ENCODE data around the gene TMEM37.

TMEM37 gene

GRCh38 chr2:119433636-119434327 is 2.1 kb downstream of the TMEM37 start:
- DNase-seq (ENCODE audit: low read depth in 2 of 2): no peak

GRCh38 chr2:119434664-119435063 is 3.0 kb downstream of the TMEM37 start:
- DNase-seq (ENCODE audit: low read depth in 2 of 2): no peak

GRCh38 chr2:119435081-119435952 is 3.7 kb downstream of the TMEM37 start:
- no peak for DNase-seq (ENCODE audit: low read depth in 2 of 2)

GRCh38 chr2:119435953-119436297 is 4.3 kb downstream of the TMEM37 start:
- DNase-seq (ENCODE audit: low read depth in 2 of 2): no peak

GRCh38 chr2:119436993-119437772 is 5.5 kb downstream of the TMEM37 start:
- no peak for DNase-seq (ENCODE audit: low read depth in 2 of 2)

GRCh38 chr2:119438128-119438656 is 6.5 kb downstream of the TMEM37 start:
- no peak for DNase-seq (ENCODE audit: low read depth in 2 of 2)

- no peak for DNase-seq (ENCODE audit: low read depth in 2 of 2)
Observed at GRCh38 chr2:119438726-119439284, 7.2 kb downstream of the TMEM37 start.

GRCh38 chr2:119439574-119440500 is 8.2 kb downstream of the TMEM37 start:
- no peak for DNase-seq (ENCODE audit: low read depth in 2 of 2)

- no peak for DNase-seq (ENCODE audit: low read depth in 2 of 2)
Observed at GRCh38 chr2:119440501-119440870, 8.8 kb downstream of the TMEM37 start.

GRCh38 chr2:119440873-119441272 is 9.2 kb downstream of the TMEM37 start:
- no peak for DNase-seq (ENCODE audit: low read depth in 2 of 2)

GRCh38 chr2:119441376-119442225 is 9.9 kb downstream of the TMEM37 start:
- DNase-seq (ENCODE audit: low read depth in 2 of 2): no peak

GRCh38 chr2:119442226-119442619 is 10.6 kb downstream of the TMEM37 start:
- DNase-seq (ENCODE audit: low read depth in 2 of 2): no peak

GRCh38 chr2:119442850-119443249 is 11.2 kb downstream of the TMEM37 start:
- DNase-seq (ENCODE audit: low read depth in 2 of 2): no peak

GRCh38 chr2:119446037-119446436 is 14.4 kb downstream of the TMEM37 start:
- no peak for DNase-seq (ENCODE audit: low read depth in 2 of 2)

GRCh38 chr2:119448427-119449141 is 16.9 kb downstream of the TMEM37 start:
- no peak for DNase-seq (ENCODE audit: low read depth in 2 of 2)

GRCh38 chr2:119449521-119449920 is 17.9 kb downstream of the TMEM37 start:
- DNase-seq (ENCODE audit: low read depth in 2 of 2): no peak

- DNase-seq (ENCODE audit: low read depth in 2 of 2): no peak
Observed at GRCh38 chr2:119451336-119452050, 19.8 kb downstream of the TMEM37 start.

GRCh38 chr2:119453972-119454593 is 22.4 kb downstream of the TMEM37 start:
- DNase-seq (ENCODE audit: low read depth in 2 of 2): no peak

All from stimulated activated CD4-positive, alpha-beta T cell treated with anti-CD3 and anti-CD28 coated beads, Interleukin-15, amount 100 ng/mL, for 48 hours (primary cell).